GM12872 (cell line): ENCODE data around the gene LIN54.

Experiments used
- CTCF ChIP-seq: IDR thresholded peaks from 3 replicates; pipeline ENCODE4 v1.5.1; 2011; ENCODE audit warnings: low read depth, mild to moderate bottlenecking, low read length, moderate library complexity; ENCODE audit not compliant: insufficient read depth

The LIN54 gene

GRCh38 chr4:82981138-82981537 is 29.5 kb downstream of the LIN54 start:
- TF ChIP-seq CTCF, result no peak

GRCh38 chr4:82975792-82976191 is 34.8 kb downstream of the LIN54 start:
- TF ChIP-seq CTCF, result no peak

GRCh38 chr4:82969414-82969813 is 41.2 kb downstream of the LIN54 start:
- no peak for TF ChIP-seq CTCF

- TF ChIP-seq CTCF, result no peak
Observed at GRCh38 chr4:82968972-82969371, 41.7 kb downstream of the LIN54 start.

- TF ChIP-seq CTCF, result no peak
Observed at GRCh38 chr4:82965763-82966162, 44.9 kb downstream of the LIN54 start.

GRCh38 chr4:82957045-82957444 is 53.6 kb downstream of the LIN54 start:
- TF ChIP-seq CTCF, result no peak

- no peak for TF ChIP-seq CTCF
Observed at GRCh38 chr4:82954212-82954611, 56.4 kb downstream of the LIN54 start.

- TF ChIP-seq CTCF, result no peak
Observed at GRCh38 chr4:82951196-82951595, 59.4 kb downstream of the LIN54 start.
